HCT116 (cell line): ENCODE data around the gene ALOX5AP. TPM values are rescaled to one million over a fixed set of nuclear protein-coding genes. Genes with fewer than 3 reads are reported as not detected.

Experiments
- ATAC-seq: fragments of 200-7000 bp; cut with Tn5 transposase; 2 replicates; pipeline ENCODE4 v1.9.1; 2020; ENCODE audit warnings: mild to moderate bottlenecking, moderate library complexity
- BruUV-seq: library from RNA; stranded (reverse); fragments of 400-500 nt; replicated peaks from 2 replicates; lab custom pipeline; 2021; lab: Mats Ljungman, UMichigan
- CTCF ChIA-PET: fragments of 300-600 bp; sonication (Branson Sonifier 250); formaldehyde crosslinking; loops from one replicate; lab custom pipeline; 2021; ENCODE audit warnings: antibody characterized with exemption; lab: Charles Lee
- POLR2A ChIA-PET: fragments of 300-600, 350-600 bp; sonication (Branson Sonifier 250); formaldehyde crosslinking; loops from one replicate; lab custom pipeline; 2021; ENCODE audit warnings: antibody characterized with exemption; lab: Charles Lee
- RAD21 ChIA-PET, 2 experiments: fragments of 300-600 bp; sonication (Branson Sonifier 250); formaldehyde crosslinking; loops; one replicate each; lab custom pipeline; 2023; ENCODE audit warnings: low total read pairs in 2 of 2; ENCODE audit not compliant: uncharacterized antibody in 2 of 2, unreplicated experiment in 2 of 2, low non-redundant PET in 1 of 2; lab: Charles Lee
- DNase-seq: peaks from one replicate; pipeline ENCODE4 v3.0.0-alpha.2; 2010; ENCODE audit warnings: low read depth, low spot score
- H2AFZ ChIP-seq: fragments of 200-600 bp; shearing (Covaris generic), sonication (generic); 2 replicates; pipeline ENCODE4 v1.6.1; 2017; ENCODE audit warnings: low read depth, mixed run types, mixed read lengths, antibody characterized with exemption, low read length; ENCODE audit not compliant: poor library complexity, severe bottlenecking
- H3K27ac ChIP-seq: 2 replicates; pipeline ENCODE4 v1.5.1; 2012; ENCODE audit warnings: low read depth, low read length
- H3K27me3 ChIP-seq: fragments of 200-600 bp; sonication (generic); 2 replicates; pipeline ENCODE4 v1.6.1; 2016; ENCODE audit warnings: mixed run types, low read length, mixed read lengths; ENCODE audit not compliant: insufficient read depth
- H3K36me3 ChIP-seq, 2 experiments: fragments of 200-500 bp in 1 of 2; fragments of 200-600 bp in 1 of 2; sonication (Bioruptor generic) in 1 of 2; sonication (generic) in 1 of 2; 2 replicates each; pipeline versions ENCODE4 v1.5.1 to v1.6.1; 2014 to 2016; ENCODE audit warnings: low read length in 2 of 2, inconsistent platforms in 1 of 2, mixed read lengths in 1 of 2, mixed run types in 1 of 2; ENCODE audit not compliant: insufficient read depth in 2 of 2, control insufficient read depth in 1 of 2
- H3K4me1 ChIP-seq, 2 experiments: fragments of 200-600 bp in 1 of 2; sonication (generic) in 1 of 2; 2 replicates each; pipeline versions ENCODE4 v1.5.1 to v1.6.1; 2012 to 2017; ENCODE audit warnings: low read length in 2 of 2, inconsistent platforms in 1 of 2, mild to moderate bottlenecking in 1 of 2, mixed read lengths in 1 of 2, mixed run types in 1 of 2, moderate library complexity in 1 of 2; ENCODE audit not compliant: insufficient read depth in 2 of 2, control insufficient read depth in 1 of 2
- H3K4me2 ChIP-seq: fragments of 200-600 bp; sonication (generic); 2 replicates; pipeline ENCODE4 v1.6.1; 2017; ENCODE audit warnings: mixed run types, low read length, mixed read lengths
- H3K4me3 ChIP-seq, 2 experiments: fragments of 200-600 bp in 1 of 2; sonication (generic) in 1 of 2; replicated peaks in 1 of 2; 2 replicates each; pipeline ENCODE4 v1.5.1; 2011 to 2016; ENCODE audit warnings: low read length in 2 of 2, control low read depth in 1 of 2, low read depth in 1 of 2, mild to moderate bottlenecking in 1 of 2, mixed read lengths in 1 of 2, mixed run types in 1 of 2
- H3K79me2 ChIP-seq: fragments of 200-600 bp; sonication (generic); 2 replicates; pipeline ENCODE4 v1.6.1; 2017; ENCODE audit warnings: mild to moderate bottlenecking, mixed run types, low read length, moderate library complexity, mixed read lengths; ENCODE audit not compliant: insufficient read depth
- H3K9ac ChIP-seq: fragments of 200-600 bp; sonication (generic); 2 replicates; pipeline ENCODE4 v1.6.1; 2016; ENCODE audit warnings: low read length, mixed read lengths
- H3K9me2 ChIP-seq: fragments of 200-600 bp; sonication (generic), shearing (Covaris generic); 2 replicates; pipeline ENCODE4 v1.6.1; 2017; ENCODE audit warnings: mixed run types, mild to moderate bottlenecking, moderate library complexity; ENCODE audit not compliant: insufficient read depth
- H3K9me3 ChIP-seq, 2 experiments: fragments of 200-500 bp in 1 of 2; fragments of 200-600 bp in 1 of 2; sonication (Bioruptor generic) in 1 of 2; sonication (generic) in 1 of 2; 2 replicates each; pipeline ENCODE4 v1.6.1; 2014 to 2017; ENCODE audit warnings: low read length in 2 of 2, mixed read lengths in 2 of 2, inconsistent platforms in 1 of 2, low read depth in 1 of 2, mild to moderate bottlenecking in 1 of 2, mixed run types in 1 of 2, moderate library complexity in 1 of 2; ENCODE audit not compliant: control insufficient read depth in 1 of 2, insufficient read depth in 1 of 2
- H4K20me1 ChIP-seq: fragments of 200-600 bp; sonication (generic), shearing (Covaris generic); 2 replicates; pipeline ENCODE4 v1.6.1; 2017; ENCODE audit warnings: mixed run types, mild to moderate bottlenecking, moderate library complexity; ENCODE audit not compliant: insufficient read depth
- CEBPB ChIP-seq: IDR thresholded peaks from 2 replicates; pipeline ENCODE4 v1.6.1; 2012; ENCODE audit warnings: low read depth
- ELF1 ChIP-seq: IDR thresholded peaks from 2 replicates; pipeline ENCODE4 v1.6.1; 2012; ENCODE audit warnings: low read depth, borderline replicate concordance
- FOSL1 ChIP-seq: IDR thresholded peaks from 2 replicates; pipeline ENCODE4 v1.6.1; 2012; ENCODE audit warnings: low read depth
- RAD21 ChIP-seq: IDR thresholded peaks from 2 replicates; pipeline ENCODE4 v1.6.1; 2012; ENCODE audit warnings: low read depth, mild to moderate bottlenecking
- intact Hi-C: fragments of 100-400 bp; cut with micrococcal nuclease; formaldehyde crosslinking; loops from 2 replicates; pipeline ENCODE4 v1.10.0; 2022
- total RNA-seq: library from RNA; stranded (reverse); gene quantifications from one replicate; pipeline ENCODE4 v1.2.1, GENCODE V29; 2021; ENCODE audit not compliant: unreplicated experiment
- TF ChIP-seq, protein P1 (sequence below): IDR thresholded peaks from 2 replicates; pipeline ENCODE4 v1.6.1; 2011; ENCODE audit warnings: mild to moderate bottlenecking, low read length, moderate library complexity; ENCODE audit not compliant: insufficient replicate concordance; ENCODE audit errors: extremely low read depth
- TF ChIP-seq, protein P2 (sequence below), 3 experiments: fragments of 200-600 bp in 1 of 3; sonication (generic) in 1 of 3; IDR thresholded peaks in 2 of 3; conservative IDR thresholded peaks in 1 of 3; 2 replicates each; pipeline ENCODE4 v1.5.1; 2012 to 2017; ENCODE audit warnings: low read depth in 2 of 3, low read length in 2 of 3, antibody characterized with exemption in 1 of 3, borderline replicate concordance in 1 of 3, control low read depth in 1 of 3, mild to moderate bottlenecking in 1 of 3, mixed read lengths in 1 of 3, mixed run types in 1 of 3, moderate library complexity in 1 of 3; ENCODE audit not compliant: insufficient read depth in 1 of 3
- TF ChIP-seq, protein P3 (sequence below): IDR thresholded peaks from 2 replicates; pipeline ENCODE4 v1.6.1; 2012

Gene ALOX5AP
- total RNA-seq, 1 experiment from 2014 or later, result not detected

DNA sequence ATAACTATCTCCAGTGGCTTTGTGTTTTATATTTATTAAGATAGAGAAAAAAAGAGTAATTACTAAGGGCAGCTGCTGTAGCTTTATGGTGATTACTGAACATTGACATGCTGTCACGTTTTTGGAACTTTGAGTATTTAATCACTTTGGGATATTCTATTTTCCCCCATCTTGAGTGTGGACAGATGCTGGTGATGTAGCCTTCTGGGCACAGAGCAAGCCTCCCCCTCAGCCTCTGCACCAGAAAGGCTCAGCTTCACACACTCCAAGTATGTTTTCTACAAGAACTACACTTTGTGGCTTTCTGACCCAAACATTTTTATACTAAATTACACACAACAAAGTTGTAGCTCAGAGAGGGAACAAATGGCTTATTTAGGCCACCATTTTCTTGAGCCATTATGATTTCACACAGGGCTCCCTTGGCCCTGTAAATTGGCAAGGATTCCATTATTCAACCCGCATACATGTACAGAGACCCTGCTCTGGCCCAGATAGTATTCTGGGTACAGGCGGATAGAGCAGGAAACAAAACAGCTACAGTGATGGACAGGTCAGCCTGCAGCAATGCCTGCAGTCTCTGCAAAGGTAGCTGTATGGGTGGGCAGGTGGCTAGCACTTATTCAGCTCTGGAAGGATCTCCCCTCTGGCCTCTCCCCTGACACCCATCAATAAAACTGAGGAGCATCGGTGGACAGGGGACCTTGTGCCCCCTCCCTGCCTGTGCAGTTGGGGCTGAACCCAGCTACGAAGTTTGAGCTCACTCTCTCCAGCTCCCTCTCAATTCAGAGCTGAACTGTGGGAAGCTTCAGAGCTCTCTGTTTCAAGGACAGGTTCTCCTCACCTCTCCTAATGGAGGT is 1.3 kb downstream of the ALOX5AP start (continued):
- TF ChIP-seq, protein P1, sequence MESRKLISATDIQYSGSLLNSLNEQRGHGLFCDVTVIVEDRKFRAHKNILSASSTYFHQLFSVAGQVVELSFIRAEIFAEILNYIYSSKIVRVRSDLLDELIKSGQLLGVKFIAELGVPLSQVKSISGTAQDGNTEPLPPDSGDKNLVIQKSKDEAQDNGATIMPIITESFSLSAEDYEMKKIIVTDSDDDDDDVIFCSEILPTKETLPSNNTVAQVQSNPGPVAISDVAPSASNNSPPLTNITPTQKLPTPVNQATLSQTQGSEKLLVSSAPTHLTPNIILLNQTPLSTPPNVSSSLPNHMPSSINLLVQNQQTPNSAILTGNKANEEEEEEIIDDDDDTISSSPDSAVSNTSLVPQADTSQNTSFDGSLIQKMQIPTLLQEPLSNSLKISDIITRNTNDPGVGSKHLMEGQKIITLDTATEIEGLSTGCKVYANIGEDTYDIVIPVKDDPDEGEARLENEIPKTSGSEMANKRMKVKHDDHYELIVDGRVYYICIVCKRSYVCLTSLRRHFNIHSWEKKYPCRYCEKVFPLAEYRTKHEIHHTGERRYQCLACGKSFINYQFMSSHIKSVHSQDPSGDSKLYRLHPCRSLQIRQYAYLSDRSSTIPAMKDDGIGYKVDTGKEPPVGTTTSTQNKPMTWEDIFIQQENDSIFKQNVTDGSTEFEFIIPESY, result no peak
- TF ChIP-seq CEBPB, result no peak
- no peak for TF ChIP-seq ELF1
- TF ChIP-seq RAD21, result no peak

DNA sequence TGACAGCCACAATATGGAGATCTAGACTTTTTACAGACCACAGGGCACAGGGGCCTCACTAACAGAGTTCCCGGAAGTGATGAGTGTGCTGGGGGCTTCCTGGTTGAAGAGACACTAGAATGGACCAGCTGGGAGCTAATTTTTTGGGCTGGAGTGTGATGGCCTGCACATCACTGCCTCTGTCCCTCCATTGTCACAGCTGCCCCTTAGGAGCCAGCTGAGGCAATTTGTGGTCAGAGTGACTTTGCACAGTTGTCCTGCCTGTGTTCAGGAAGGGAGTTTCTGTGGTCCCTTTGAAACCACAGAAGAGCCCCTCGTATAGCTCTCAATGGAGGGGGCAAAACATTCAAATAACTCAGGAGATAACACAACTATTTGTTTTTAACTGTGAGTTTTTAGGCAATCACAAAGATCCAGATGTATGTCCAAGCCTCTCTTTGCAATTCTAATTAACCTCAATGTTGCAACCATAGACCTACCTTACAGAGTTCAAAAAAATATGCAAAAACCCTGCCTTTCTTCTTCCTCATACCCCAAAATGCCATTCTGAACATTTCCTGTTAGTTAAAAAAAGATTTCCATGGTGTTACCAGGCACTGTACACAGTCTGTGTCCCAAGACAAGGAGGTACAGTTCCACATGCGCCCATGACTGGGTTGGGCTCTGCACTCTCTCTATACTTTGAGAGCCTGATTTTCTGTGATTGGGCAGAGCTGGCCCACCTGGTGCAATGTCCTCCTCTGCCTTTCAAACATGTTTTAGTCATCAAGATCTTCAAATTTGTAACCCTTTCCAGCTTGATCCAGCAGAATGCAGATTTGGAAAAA is 2.4 kb downstream of the ALOX5AP start:
- Histone ChIP-seq H3K4me1 (peaks cover 13 to 19% of the 10 kb centered on the region in 2 experiments), H3K27me3 (peaks cover 60% of the 10 kb centered on the region), H2AFZ (no peak overlapping the region), H3K79me2 (no peaks in the 10 kb centered on the region), H3K4me2 (no peak overlapping the region), H3K9me3 (no peaks in the 10 kb centered on the region), H3K9me2 (no peaks in the 10 kb centered on the region), H3K27ac (no peak overlapping the region), H3K36me3 (no peaks in the 10 kb centered on the region), H4K20me1 (no peaks in the 10 kb centered on the region), H3K9ac (no peak overlapping the region), H3K4me3 (no peak overlapping the region)
- ChIA-PET RAD21 (no interaction called here), CTCF (interaction anchor here (1.1 kb wide), 1 partner anchor 67 kb away, joined by 3 read pairs; no protein-coding TSS in a partner anchor), POLR2A (no interaction called here)
- TF ChIP-seq, protein P2, sequence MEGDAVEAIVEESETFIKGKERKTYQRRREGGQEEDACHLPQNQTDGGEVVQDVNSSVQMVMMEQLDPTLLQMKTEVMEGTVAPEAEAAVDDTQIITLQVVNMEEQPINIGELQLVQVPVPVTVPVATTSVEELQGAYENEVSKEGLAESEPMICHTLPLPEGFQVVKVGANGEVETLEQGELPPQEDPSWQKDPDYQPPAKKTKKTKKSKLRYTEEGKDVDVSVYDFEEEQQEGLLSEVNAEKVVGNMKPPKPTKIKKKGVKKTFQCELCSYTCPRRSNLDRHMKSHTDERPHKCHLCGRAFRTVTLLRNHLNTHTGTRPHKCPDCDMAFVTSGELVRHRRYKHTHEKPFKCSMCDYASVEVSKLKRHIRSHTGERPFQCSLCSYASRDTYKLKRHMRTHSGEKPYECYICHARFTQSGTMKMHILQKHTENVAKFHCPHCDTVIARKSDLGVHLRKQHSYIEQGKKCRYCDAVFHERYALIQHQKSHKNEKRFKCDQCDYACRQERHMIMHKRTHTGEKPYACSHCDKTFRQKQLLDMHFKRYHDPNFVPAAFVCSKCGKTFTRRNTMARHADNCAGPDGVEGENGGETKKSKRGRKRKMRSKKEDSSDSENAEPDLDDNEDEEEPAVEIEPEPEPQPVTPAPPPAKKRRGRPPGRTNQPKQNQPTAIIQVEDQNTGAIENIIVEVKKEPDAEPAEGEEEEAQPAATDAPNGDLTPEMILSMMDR (IDR thresholded peaks at IDR 0.05 in 2 of 3, conservative IDR thresholded peaks at IDR 0.05 in 1 of 3; ENCODE audit: borderline replicate concordance in 1 of 3, insufficient read depth in 1 of 3, low read depth in 2 of 3, low read length in 2 of 3), result no peak
- TF ChIP-seq, protein P3, sequence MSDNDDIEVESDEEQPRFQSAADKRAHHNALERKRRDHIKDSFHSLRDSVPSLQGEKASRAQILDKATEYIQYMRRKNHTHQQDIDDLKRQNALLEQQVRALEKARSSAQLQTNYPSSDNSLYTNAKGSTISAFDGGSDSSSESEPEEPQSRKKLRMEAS, result no peak
- no peak for TF ChIP-seq FOSL1
- TF ChIP-seq, protein P1, result no peak
- TF ChIP-seq ELF1, result no peak
- no peak for ATAC-seq
- intact Hi-C loops, result no loop called here
- BruUV-seq, result no TSS peak
- no peak for DNase-seq
